Measurements from ENCODE around the gene PSMD12.

PSMD12 gene

GRCh38 chr17:67297454-67297960 is 68.9 kb downstream of the PSMD12 start:
- DNase-seq = no peak

GRCh38 chr17:67294451-67295199 is 71.8 kb downstream of the PSMD12 start:
- no peak for DNase-seq

- no peak for DNase-seq
Observed at GRCh38 chr17:67293251-67294203, 72.8 kb downstream of the PSMD12 start.

GRCh38 chr17:67290711-67291291 is 75.6 kb downstream of the PSMD12 start:
- no peak for DNase-seq

GRCh38 chr17:67290244-67290643 is 76.1 kb downstream of the PSMD12 start:
- no peak for DNase-seq

GRCh38 chr17:67289181-67289876 is 77.0 kb downstream of the PSMD12 start:
- DNase-seq = no peak
